Activated B cell treated with CpG ODN at 0.5 μM for 24 hours (primary cell): Measurements from ENCODE around the gene CARS2. TPM values are rescaled to one million over a fixed set of nuclear protein-coding genes. Genes with fewer than 3 reads are reported as not detected.

Experiments used
- ATAC-seq: fragments of 200-7000 bp; cut with Tn5 transposase; one replicate; pipeline ENCODE4 v1.10.0; 2021; ENCODE audit warnings: low read depth, mild to moderate bottlenecking, moderate library complexity
- CTCF ChIA-PET: fragments of 350-600 bp; sonication (Branson Sonifier 250); formaldehyde crosslinking; loops from one replicate; lab custom pipeline; 2021; ENCODE audit warnings: antibody characterized with exemption; lab: Charles Lee
- POLR2A ChIA-PET: fragments of 350-600 bp; sonication (Branson Sonifier 250); formaldehyde crosslinking; loops from one replicate; lab custom pipeline; 2021; ENCODE audit warnings: antibody characterized with exemption; lab: Charles Lee
- DNase-seq: peaks from one replicate; pipeline ENCODE4 v3.0.0; 2022
- H3K27ac Mint-ChIP-seq: one replicate; pipeline ENCODE4 v1.8.0; 2020; ENCODE audit warnings: mixed read lengths
- H3K27me3 Mint-ChIP-seq: one replicate; pipeline ENCODE4 v1.8.0; 2021; ENCODE audit warnings: mixed read lengths
- H3K36me3 Mint-ChIP-seq: one replicate; pipeline ENCODE4 v1.8.0; 2021; ENCODE audit warnings: low read depth, mixed read lengths
- H3K4me1 Mint-ChIP-seq: one replicate; pipeline ENCODE4 v1.8.0; 2021; ENCODE audit warnings: mixed read lengths
- H3K4me3 Mint-ChIP-seq: one replicate; pipeline ENCODE4 v1.8.0; 2020; ENCODE audit warnings: mild to moderate bottlenecking, mixed read lengths
- H3K9me3 Mint-ChIP-seq: one replicate; pipeline ENCODE4 v1.8.0; 2020; ENCODE audit warnings: mixed read lengths
- CTCF ChIP-seq: fragments of 200-600 bp; IDR thresholded peaks from one replicate; pipeline ENCODE4 v1.8.0; 2022; ENCODE audit warnings: antibody characterized with exemption, mild to moderate bottlenecking
- intact Hi-C: fragments of 100-400 bp; cut with micrococcal nuclease; formaldehyde crosslinking; loops from one replicate; pipeline ENCODE4 v1.15.1; 2024
- total RNA-seq: library from RNA; stranded (reverse); gene quantifications from 2 replicates; pipeline ENCODE4 v1.2.3, GENCODE V29; 2022

The CARS2 gene
- total RNA-seq, 1 donor from 2014 or later: 115 TPM

GRCh38 chr13:110689711-110690110, 16.2 kb downstream of the CARS2 start:
- no peaks in the 10 kb centered on the region for H3K27me3 Mint-ChIP-seq
- TF ChIP-seq CTCF: no peak
- CTCF ChIA-PET: no interaction called here

GRCh38 chr13:110689041-110689440, 16.9 kb downstream of the CARS2 start:
- no peak overlapping the region for H3K4me3 Mint-ChIP-seq
- no peak overlapping the region for H3K27ac Mint-ChIP-seq
- CTCF ChIA-PET: no interaction called here
- no peak for DNase-seq
- H3K9me3 Mint-ChIP-seq: no peaks in the 10 kb centered on the region
- no peak for TF ChIP-seq CTCF
- intact Hi-C loops: no loop called here
- no peak for ATAC-seq
- H3K36me3 Mint-ChIP-seq: peaks cover 65% of the 10 kb centered on the region
- H3K4me1 Mint-ChIP-seq: no peaks in the 10 kb centered on the region
- POLR2A ChIA-PET: no interaction called here
- H3K27me3 Mint-ChIP-seq: no peaks in the 10 kb centered on the region

More at GRCh38 chr13:110689711-110690110, 16.2 kb downstream of the CARS2 start:
- ATAC-seq (no peak), DNase-seq (no peak)
- H3K4me3 Mint-ChIP-seq: no peak overlapping the region
- peaks cover 65% of the 10 kb centered on the region for H3K36me3 Mint-ChIP-seq
- H3K9me3 Mint-ChIP-seq: no peaks in the 10 kb centered on the region
- POLR2A ChIA-PET: interaction anchor here (0.6 to 1.2 kb wide), 2 partner anchors 13 to 25 kb away, joined by 3 to 4 read pairs; no protein-coding TSS in a partner anchor
- no peak overlapping the region for H3K27ac Mint-ChIP-seq
- no peaks in the 10 kb centered on the region for H3K4me1 Mint-ChIP-seq
- intact Hi-C loops: no loop called here

GRCh38 chr13:110687736-110688135, 18.2 kb downstream of the CARS2 start:
- CTCF ChIA-PET: no interaction called here
- Mint-ChIP-seq H3K9me3 (no peaks in the 10 kb centered on the region), H3K4me1 (no peaks in the 10 kb centered on the region), H3K36me3 (peaks cover 68% of the 10 kb centered on the region), H3K27ac (no peak overlapping the region), H3K4me3 (no peak overlapping the region), H3K27me3 (no peaks in the 10 kb centered on the region)
- POLR2A ChIA-PET: interaction anchor here (0.7 kb wide), 1 partner anchor 497 kb away, joined by 5 read pairs; no protein-coding TSS in a partner anchor
- TF ChIP-seq CTCF: no peak
- ATAC-seq (no peak), DNase-seq (no peak)
- intact Hi-C loops: no loop called here

GRCh38 chr13:110685305-110686020, 20.5 kb downstream of the CARS2 start:
- H3K4me1 Mint-ChIP-seq: peaks cover 4% of the 10 kb centered on the region

More at GRCh38 chr13:110685305-110686020, 20.5 kb downstream of the CARS2 start:
- DNase-seq (no peak), ATAC-seq (no peak)
- Mint-ChIP-seq H3K9me3 (no peaks in the 10 kb centered on the region), H3K4me3 (no peak overlapping the region), H3K27me3 (no peaks in the 10 kb centered on the region), H3K36me3 (peaks cover 73% of the 10 kb centered on the region), H3K27ac (no peak overlapping the region)
- CTCF ChIA-PET: no interaction called here
- intact Hi-C loops: no loop called here
- POLR2A ChIA-PET: no interaction called here
- TF ChIP-seq CTCF: no peak
